Esophagus squamous epithelium (tissue), 4 donors: ENCODE measurements around the gene C12orf56.

Source experiments
- POLR2A ChIP-seq, 4 donors: fragments of 450-650 bp; IDR thresholded peaks; one replicate each; pipeline ENCODE4 v1.6.1; 2017; ENCODE audit warnings: antibody characterized with exemption in 4 of 4, mild to moderate bottlenecking in 4 of 4, moderate library complexity in 3 of 4
- TF ChIP-seq, protein P1 (sequence below), 6 experiments: fragments of 450-650 bp in 4 of 6; fragments of 200-600 bp in 2 of 6; sonication (generic) in 2 of 6; IDR thresholded peaks; one replicate each; pipeline ENCODE4 v1.5.1; 2016 to 2019; ENCODE audit warnings: antibody characterized with exemption in 6 of 6, mild to moderate bottlenecking in 4 of 6, moderate library complexity in 4 of 6

DNA sequence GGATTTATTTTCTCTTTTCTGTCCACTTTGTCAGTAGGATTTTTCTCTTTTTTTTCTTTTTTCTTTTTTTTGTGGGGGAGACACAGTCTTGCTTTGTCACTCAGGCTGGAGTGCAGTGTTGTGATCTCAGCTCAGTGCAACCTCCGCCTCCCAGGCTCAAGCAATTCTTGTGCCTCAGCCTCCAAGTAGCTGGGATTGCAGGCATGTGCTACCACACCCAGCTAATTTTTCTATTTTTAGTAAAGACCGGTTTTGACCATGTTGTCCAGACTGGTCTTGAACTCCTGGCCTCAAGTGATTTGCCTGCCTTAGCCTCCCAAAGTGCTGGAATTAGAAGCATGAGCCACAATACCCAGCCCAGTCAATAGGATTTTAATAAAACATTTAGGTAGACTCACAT, 40.3 kb upstream of the C12orf56 start:
- no peak for TF ChIP-seq POLR2A (IDR thresholded peaks at IDR 0.05)
- TF ChIP-seq, protein P1, sequence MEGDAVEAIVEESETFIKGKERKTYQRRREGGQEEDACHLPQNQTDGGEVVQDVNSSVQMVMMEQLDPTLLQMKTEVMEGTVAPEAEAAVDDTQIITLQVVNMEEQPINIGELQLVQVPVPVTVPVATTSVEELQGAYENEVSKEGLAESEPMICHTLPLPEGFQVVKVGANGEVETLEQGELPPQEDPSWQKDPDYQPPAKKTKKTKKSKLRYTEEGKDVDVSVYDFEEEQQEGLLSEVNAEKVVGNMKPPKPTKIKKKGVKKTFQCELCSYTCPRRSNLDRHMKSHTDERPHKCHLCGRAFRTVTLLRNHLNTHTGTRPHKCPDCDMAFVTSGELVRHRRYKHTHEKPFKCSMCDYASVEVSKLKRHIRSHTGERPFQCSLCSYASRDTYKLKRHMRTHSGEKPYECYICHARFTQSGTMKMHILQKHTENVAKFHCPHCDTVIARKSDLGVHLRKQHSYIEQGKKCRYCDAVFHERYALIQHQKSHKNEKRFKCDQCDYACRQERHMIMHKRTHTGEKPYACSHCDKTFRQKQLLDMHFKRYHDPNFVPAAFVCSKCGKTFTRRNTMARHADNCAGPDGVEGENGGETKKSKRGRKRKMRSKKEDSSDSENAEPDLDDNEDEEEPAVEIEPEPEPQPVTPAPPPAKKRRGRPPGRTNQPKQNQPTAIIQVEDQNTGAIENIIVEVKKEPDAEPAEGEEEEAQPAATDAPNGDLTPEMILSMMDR (IDR thresholded peaks at IDR 0.05): no peak
